T-helper 2 cell treated with Interferon-gamma antibody and Interleukin-4, amounts not matched to agents 5 μg/mL and 100 μg/mL, for 36 hours (primary cell): ENCODE data around the gene SLC2A14.
"Not testable (repeated sequence)": the region's sequence is repeated elsewhere in the genome, so short reads cannot be mapped to it uniquely, and the experiment has no call there.

Experiments
- DNase-seq: peaks from one replicate; pipeline ENCODE4 v3.0.0; 2021; ENCODE audit warnings: low spot score
- H3K27ac Mint-ChIP-seq: one replicate; pipeline ENCODE4 v1.8.0; 2021; ENCODE audit warnings: mild to moderate bottlenecking, mixed read lengths
- H3K27me3 Mint-ChIP-seq: one replicate; pipeline ENCODE4 v1.8.0; 2021; ENCODE audit warnings: low read depth, mixed read lengths
- H3K36me3 Mint-ChIP-seq: one replicate; pipeline ENCODE4 v1.8.0; 2021; ENCODE audit warnings: low read depth, mixed read lengths
- H3K4me1 Mint-ChIP-seq: one replicate; pipeline ENCODE4 v1.8.0; 2021; ENCODE audit warnings: low read depth, mixed read lengths
- H3K4me3 Mint-ChIP-seq: one replicate; pipeline ENCODE4 v1.8.0; 2022; ENCODE audit warnings: mild to moderate bottlenecking, moderate library complexity, mixed read lengths
- H3K9me3 Mint-ChIP-seq: one replicate; pipeline ENCODE4 v1.8.0; 2021; ENCODE audit warnings: mixed read lengths

Gene SLC2A14

GRCh38 chr12:7834701-7835100 lies 38.0 kb downstream of the SLC2A14 start:
- Mint-ChIP-seq H3K4me1 (peaks cover 3% of the 10 kb centered on the region), H3K27ac (no peak overlapping the region), H3K9me3 (no peaks in the 10 kb centered on the region), H3K36me3 (no peaks in the 10 kb centered on the region), H3K27me3 (no peaks in the 10 kb centered on the region), H3K4me3 (no peak overlapping the region)
- no peak for DNase-seq

GRCh38 chr12:7833831-7834230 lies 38.9 kb downstream of the SLC2A14 start:
- Mint-ChIP-seq H3K27ac (no peak overlapping the region), H3K4me3 (no peak overlapping the region)

GRCh38 chr12:7833201-7833600 lies 39.5 kb downstream of the SLC2A14 start:
- H3K36me3 Mint-ChIP-seq, H3K9me3 Mint-ChIP-seq, H3K4me3 Mint-ChIP-seq, H3K27me3 Mint-ChIP-seq, H3K4me1 Mint-ChIP-seq, DNase-seq, H3K27ac Mint-ChIP-seq: not testable (repeated sequence)

More at GRCh38 chr12:7833831-7834230, 38.9 kb downstream of the SLC2A14 start:
- Mint-ChIP-seq H3K9me3 (no peaks in the 10 kb centered on the region), H3K27me3 (no peaks in the 10 kb centered on the region), H3K4me1 (peaks cover 3% of the 10 kb centered on the region), H3K36me3 (no peaks in the 10 kb centered on the region)
- no peak for DNase-seq

GRCh38 chr12:7832059-7832696 lies 40.5 kb downstream of the SLC2A14 start:
- H3K36me3 Mint-ChIP-seq = no peaks in the 10 kb centered on the region
- H3K4me3 Mint-ChIP-seq = no peak overlapping the region
- peak; percentile 18 for DNase-seq
- H3K9me3 Mint-ChIP-seq = no peaks in the 10 kb centered on the region
- peaks cover 3% of the 10 kb centered on the region for H3K4me1 Mint-ChIP-seq
- H3K27ac Mint-ChIP-seq = no peak overlapping the region
- no peaks in the 10 kb centered on the region for H3K27me3 Mint-ChIP-seq

DNA sequence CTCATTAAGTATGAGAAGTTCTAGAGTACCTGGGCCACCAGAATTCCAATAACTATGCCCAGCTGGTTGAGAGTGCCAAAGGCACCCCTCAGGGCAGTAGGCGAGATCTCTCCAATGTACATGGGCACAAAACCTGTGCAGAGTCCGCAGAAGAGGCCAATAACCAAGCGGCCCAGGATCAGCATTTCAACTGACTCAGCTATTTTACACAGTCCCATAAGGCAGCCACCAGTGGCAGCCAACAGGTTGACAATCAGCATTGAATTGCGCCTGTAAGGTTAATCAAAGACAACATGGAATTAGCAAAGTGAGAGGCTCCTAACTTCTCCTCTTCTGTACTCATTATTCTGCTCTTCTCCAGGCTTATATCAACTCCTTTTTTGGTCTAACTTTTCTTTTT lies 43.0 kb downstream of the SLC2A14 start:
- not testable (repeated sequence) for H3K36me3 Mint-ChIP-seq, H3K4me1 Mint-ChIP-seq, DNase-seq, H3K9me3 Mint-ChIP-seq, H3K27ac Mint-ChIP-seq, H3K4me3 Mint-ChIP-seq, H3K27me3 Mint-ChIP-seq

- not testable (repeated sequence) for H3K36me3 Mint-ChIP-seq, H3K4me1 Mint-ChIP-seq, H3K27ac Mint-ChIP-seq, DNase-seq, H3K9me3 Mint-ChIP-seq, H3K4me3 Mint-ChIP-seq, H3K27me3 Mint-ChIP-seq
Measured at GRCh38 chr12:7825754-7826153, 47.0 kb downstream of the SLC2A14 start.

DNA sequence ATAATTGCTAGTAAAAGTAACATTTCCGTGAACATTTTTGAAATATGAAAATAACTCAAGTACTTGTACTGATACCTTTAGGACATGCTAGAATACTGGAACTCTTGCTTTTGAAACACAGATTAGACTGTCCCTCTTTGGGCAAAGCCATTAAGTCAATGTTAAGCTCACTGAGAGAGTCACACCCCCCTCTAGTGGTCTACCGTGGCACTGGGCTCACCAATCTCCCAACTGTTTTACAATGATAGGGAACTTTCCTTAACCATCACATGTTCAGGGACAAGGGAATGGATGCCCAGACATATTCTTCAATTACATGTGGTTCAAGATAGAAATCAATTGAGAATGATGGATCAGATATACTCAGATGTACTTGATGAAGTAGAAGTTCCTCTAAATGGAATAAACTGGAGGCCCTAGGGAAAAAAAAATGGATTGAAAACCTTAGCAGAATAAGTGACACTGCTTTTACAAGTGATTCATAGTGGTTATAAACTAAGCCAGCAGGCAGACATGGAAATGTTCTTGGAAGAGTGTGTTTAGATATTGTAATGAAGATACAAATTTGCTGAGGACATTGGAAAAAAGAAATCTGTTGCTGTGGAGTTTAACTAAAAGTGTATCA lies 65.7 kb downstream of the SLC2A14 start:
- Mint-ChIP-seq H3K27me3 (no peaks in the 10 kb centered on the region), H3K27ac (no peak overlapping the region), H3K4me1 (no peaks in the 10 kb centered on the region), H3K9me3 (no peaks in the 10 kb centered on the region), H3K36me3 (no peaks in the 10 kb centered on the region), H3K4me3 (no peak overlapping the region)
- peak; percentile 29 for DNase-seq

DNA sequence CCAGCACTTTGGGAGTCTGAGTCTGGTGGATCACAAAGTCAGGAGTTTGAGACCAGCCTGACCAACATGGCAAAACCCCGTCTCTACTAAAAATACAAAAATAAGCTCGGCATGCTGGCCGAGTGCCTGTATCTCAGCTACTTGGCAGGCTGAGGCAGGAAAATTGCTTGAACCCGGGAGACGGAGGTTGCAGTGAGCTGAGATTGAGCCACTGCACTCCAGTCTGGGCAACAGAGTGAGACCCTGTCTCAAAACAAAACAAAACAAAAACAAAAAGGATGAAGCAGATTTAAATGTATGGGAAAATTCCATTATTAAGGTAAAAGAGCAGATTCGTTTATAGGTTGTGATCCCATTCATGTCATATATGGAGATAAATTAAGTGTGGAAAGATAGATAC lies 66.4 kb downstream of the SLC2A14 start:
- H3K4me3 Mint-ChIP-seq, H3K9me3 Mint-ChIP-seq, DNase-seq, H3K27me3 Mint-ChIP-seq, H3K4me1 Mint-ChIP-seq, H3K27ac Mint-ChIP-seq, H3K36me3 Mint-ChIP-seq: not testable (repeated sequence)

DNA sequence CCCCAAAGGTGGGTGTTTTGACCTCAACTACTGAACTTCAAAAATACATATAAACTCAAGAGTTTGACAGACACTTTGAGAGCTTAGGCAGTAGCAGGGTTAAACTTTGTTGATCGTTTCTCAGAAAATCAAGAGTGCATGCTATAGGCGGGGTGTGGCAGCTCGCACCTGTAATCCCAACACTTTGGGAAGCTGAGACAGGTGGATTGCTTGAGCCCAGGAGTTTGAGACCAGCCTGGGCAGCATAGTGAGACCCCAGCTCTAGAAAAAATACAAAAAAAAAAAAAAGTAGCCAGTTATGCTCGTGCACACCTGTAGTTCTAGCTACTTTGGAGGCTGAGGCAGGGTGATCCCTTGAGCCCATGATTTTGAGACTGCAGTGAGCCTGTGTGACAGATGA lies 71.3 kb downstream of the SLC2A14 start:
- no peak for DNase-seq
- H3K9me3 Mint-ChIP-seq = no peaks in the 10 kb centered on the region
- no peak overlapping the region for H3K4me3 Mint-ChIP-seq
- H3K36me3 Mint-ChIP-seq = no peaks in the 10 kb centered on the region
- no peaks in the 10 kb centered on the region for H3K27me3 Mint-ChIP-seq
- H3K4me1 Mint-ChIP-seq = no peaks in the 10 kb centered on the region
- no peak overlapping the region for H3K27ac Mint-ChIP-seq

- not testable (repeated sequence) for H3K36me3 Mint-ChIP-seq, H3K27ac Mint-ChIP-seq, H3K9me3 Mint-ChIP-seq, H3K27me3 Mint-ChIP-seq, DNase-seq, H3K4me3 Mint-ChIP-seq, H3K4me1 Mint-ChIP-seq
Measured at GRCh38 chr12:7798750-7799308, 73.9 kb downstream of the SLC2A14 start.

DNA sequence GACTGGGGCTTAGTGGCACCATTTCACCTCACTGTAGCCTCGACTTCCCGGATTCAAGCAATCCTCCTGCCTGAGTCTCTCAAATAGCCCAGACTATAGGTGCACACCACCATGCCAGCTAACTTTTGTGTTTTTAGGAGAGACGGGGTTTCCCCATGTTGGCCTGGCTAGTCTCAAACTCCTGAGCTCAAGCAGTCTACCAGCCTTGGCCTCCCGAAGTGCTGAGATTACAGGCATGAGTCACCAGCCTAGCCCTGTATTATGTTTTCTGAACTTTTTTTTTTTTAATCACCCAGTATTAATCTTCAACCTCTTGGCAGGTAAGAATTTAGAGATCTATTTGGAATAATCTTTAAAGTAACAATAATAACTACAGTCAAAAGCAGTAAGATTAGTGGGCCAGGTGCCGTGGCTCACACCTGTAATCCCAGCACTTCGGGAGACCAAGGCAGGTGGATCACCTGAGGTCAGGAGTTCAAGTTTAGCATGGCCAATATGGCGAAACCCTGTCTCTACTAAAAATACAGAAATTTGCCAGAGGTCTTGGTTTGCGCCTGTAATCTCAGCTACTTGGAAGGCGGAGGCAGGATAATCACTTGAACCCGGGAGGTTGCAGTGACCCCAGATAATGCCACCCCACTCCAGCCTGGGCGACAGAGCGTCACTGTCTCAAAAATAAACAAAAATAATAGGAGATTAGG lies 74.9 kb downstream of the SLC2A14 start:
- H3K27me3 Mint-ChIP-seq = no peaks in the 10 kb centered on the region
- no peak for DNase-seq
- no peaks in the 10 kb centered on the region for H3K36me3 Mint-ChIP-seq

DNA sequence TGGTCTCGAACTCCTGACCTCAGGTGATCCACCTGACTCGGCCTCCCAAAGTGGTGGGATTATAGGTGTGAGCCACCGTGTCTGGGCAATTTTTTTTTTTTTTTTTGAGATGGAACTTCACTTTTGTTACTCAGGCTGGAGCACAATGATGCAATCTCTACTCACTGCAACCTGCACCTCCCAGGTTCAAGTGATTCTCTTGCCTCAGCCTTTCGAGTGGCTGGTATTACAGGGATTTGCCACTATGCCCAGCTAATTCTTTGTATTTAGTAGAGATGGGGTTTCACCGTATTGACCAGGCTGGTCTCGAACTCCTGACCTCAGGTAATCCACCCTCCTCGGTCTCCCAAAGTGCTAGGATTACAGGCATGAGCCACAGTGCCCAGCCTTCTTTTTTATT lies 75.4 kb downstream of the SLC2A14 start:
- not testable (repeated sequence) for H3K9me3 Mint-ChIP-seq, H3K36me3 Mint-ChIP-seq, H3K4me1 Mint-ChIP-seq, DNase-seq, H3K4me3 Mint-ChIP-seq, H3K27ac Mint-ChIP-seq, H3K27me3 Mint-ChIP-seq

More for the DNA sequence above, 74.9 kb downstream of the SLC2A14 start:
- no peaks in the 10 kb centered on the region for H3K4me1 Mint-ChIP-seq
- no peak overlapping the region for H3K27ac Mint-ChIP-seq
- H3K9me3 Mint-ChIP-seq = no peaks in the 10 kb centered on the region
- H3K4me3 Mint-ChIP-seq = no peak overlapping the region

GRCh38 chr12:7793211-7793610 lies 79.5 kb downstream of the SLC2A14 start:
- Mint-ChIP-seq H3K4me1 (no peaks in the 10 kb centered on the region), H3K9me3 (no peaks in the 10 kb centered on the region), H3K27me3 (peaks cover 6% of the 10 kb centered on the region), H3K4me3 (no peak overlapping the region), H3K36me3 (no peaks in the 10 kb centered on the region), H3K27ac (no peak overlapping the region)
- no peak for DNase-seq

- not testable (repeated sequence) for H3K4me1 Mint-ChIP-seq, H3K4me3 Mint-ChIP-seq, H3K9me3 Mint-ChIP-seq, DNase-seq, H3K36me3 Mint-ChIP-seq, H3K27me3 Mint-ChIP-seq, H3K27ac Mint-ChIP-seq
Measured at GRCh38 chr12:7788884-7789528, 83.7 kb downstream of the SLC2A14 start, which contains the start of gene NANOG. NANOG (plus strand) TSS chr12:7789402; CDS start chr12:7789615, 213 bp downstream.
